ENCODE data around the gene TRAPPC2.

Gene TRAPPC2

GRCh38 chrX:13688958-13689740 is 45.3 kb downstream of the TRAPPC2 start, which contains the start of gene RAB9A:
Gene RAB9A (plus strand): TSS chrX:13689128. CDS start chrX:13708747, 19,619 bp downstream.
- H3K9ac ChIP-seq, result peak within 1 kb of the TSS; percentile 69
- H3K4me3 ChIP-seq (ENCODE audit: low read depth, low read length), result peak within 1 kb of the TSS; percentile 91
- H3K27ac ChIP-seq, result peak within 1 kb of the TSS; percentile 95
- peaks cover 22% of the 10 kb centered on the region for H3K79me2 ChIP-seq
- no peaks in the 10 kb centered on the region for H3K36me3 ChIP-seq (ENCODE audit: control insufficient read depth, insufficient read depth, low read length)
- H2AFZ ChIP-seq, result peak within 1 kb of the TSS; percentile 76
- no peaks in the 10 kb centered on the region for H3K9me3 ChIP-seq (ENCODE audit: control insufficient read depth, low read length)
- TF ChIP-seq CTCF (IDR thresholded peaks at IDR 0.05), result no peak
- no peaks in the 10 kb centered on the region for H3K4me1 ChIP-seq
- H3K27me3 ChIP-seq (ENCODE audit: control insufficient read depth, insufficient read depth, low read length), result no peaks in the 10 kb centered on the region
- H3K4me2 ChIP-seq (ENCODE audit: low read length), result peak within 1 kb of the TSS; percentile 80

GRCh38 chrX:13688384-13688957 is 45.9 kb downstream of the TRAPPC2 start:
- no peak overlapping the region for H3K9ac ChIP-seq
- peak overlapping the region; percentile 62 for H3K4me2 ChIP-seq (ENCODE audit: low read length)
- H3K4me3 ChIP-seq (ENCODE audit: low read depth, low read length), result peak overlapping the region; percentile 91
- TF ChIP-seq CTCF (IDR thresholded peaks at IDR 0.05), result no peak
- no peaks in the 10 kb centered on the region for H3K27me3 ChIP-seq (ENCODE audit: control insufficient read depth, insufficient read depth, low read length)
- H3K4me1 ChIP-seq, result no peaks in the 10 kb centered on the region
- peaks cover 22% of the 10 kb centered on the region for H3K79me2 ChIP-seq
- no peaks in the 10 kb centered on the region for H3K9me3 ChIP-seq (ENCODE audit: control insufficient read depth, low read length)
- H3K27ac ChIP-seq, result peak overlapping the region; percentile 95
- H3K36me3 ChIP-seq (ENCODE audit: control insufficient read depth, insufficient read depth, low read length), result no peaks in the 10 kb centered on the region
- H2AFZ ChIP-seq, result peak overlapping the region; percentile 76

GRCh38 chrX:13687203-13687602 is 47.2 kb downstream of the TRAPPC2 start:
- H3K9ac ChIP-seq, result no peak overlapping the region
- no peaks in the 10 kb centered on the region for H3K36me3 ChIP-seq (ENCODE audit: control insufficient read depth, insufficient read depth, low read length)
- no peak overlapping the region for H2AFZ ChIP-seq
- peaks cover 14% of the 10 kb centered on the region for H3K79me2 ChIP-seq
- H3K4me3 ChIP-seq (ENCODE audit: low read depth, low read length), result no peak overlapping the region
- H3K27me3 ChIP-seq (ENCODE audit: control insufficient read depth, insufficient read depth, low read length), result no peaks in the 10 kb centered on the region
- H3K4me1 ChIP-seq, result no peaks in the 10 kb centered on the region
- H3K9me3 ChIP-seq (ENCODE audit: control insufficient read depth, low read length), result no peaks in the 10 kb centered on the region
- no peak for TF ChIP-seq CTCF (IDR thresholded peaks at IDR 0.05)
- H3K4me2 ChIP-seq (ENCODE audit: low read length), result no peak overlapping the region
- H3K27ac ChIP-seq, result no peak overlapping the region

GRCh38 chrX:13685126-13685763 is 49.2 kb downstream of the TRAPPC2 start:
- Histone ChIP-seq H3K27me3 (ENCODE audit: control insufficient read depth, insufficient read depth, low read length) (no peaks in the 10 kb centered on the region), H3K4me2 (ENCODE audit: low read length) (no peak overlapping the region), H3K79me2 (no peaks in the 10 kb centered on the region), H3K4me3 (ENCODE audit: low read depth, low read length) (no peak overlapping the region), H3K36me3 (ENCODE audit: control insufficient read depth, insufficient read depth, low read length) (no peaks in the 10 kb centered on the region), H3K4me1 (no peaks in the 10 kb centered on the region), H2AFZ (no peak overlapping the region), H3K9ac (no peak overlapping the region), H3K9me3 (ENCODE audit: control insufficient read depth, low read length) (no peaks in the 10 kb centered on the region), H3K27ac (no peak overlapping the region)
- TF ChIP-seq CTCF (IDR thresholded peaks at IDR 0.05), result no peak

All from parathyroid adenoma (tissue), 2 donors.